Measurements from ENCODE around the gene CREBBP.

DNA sequence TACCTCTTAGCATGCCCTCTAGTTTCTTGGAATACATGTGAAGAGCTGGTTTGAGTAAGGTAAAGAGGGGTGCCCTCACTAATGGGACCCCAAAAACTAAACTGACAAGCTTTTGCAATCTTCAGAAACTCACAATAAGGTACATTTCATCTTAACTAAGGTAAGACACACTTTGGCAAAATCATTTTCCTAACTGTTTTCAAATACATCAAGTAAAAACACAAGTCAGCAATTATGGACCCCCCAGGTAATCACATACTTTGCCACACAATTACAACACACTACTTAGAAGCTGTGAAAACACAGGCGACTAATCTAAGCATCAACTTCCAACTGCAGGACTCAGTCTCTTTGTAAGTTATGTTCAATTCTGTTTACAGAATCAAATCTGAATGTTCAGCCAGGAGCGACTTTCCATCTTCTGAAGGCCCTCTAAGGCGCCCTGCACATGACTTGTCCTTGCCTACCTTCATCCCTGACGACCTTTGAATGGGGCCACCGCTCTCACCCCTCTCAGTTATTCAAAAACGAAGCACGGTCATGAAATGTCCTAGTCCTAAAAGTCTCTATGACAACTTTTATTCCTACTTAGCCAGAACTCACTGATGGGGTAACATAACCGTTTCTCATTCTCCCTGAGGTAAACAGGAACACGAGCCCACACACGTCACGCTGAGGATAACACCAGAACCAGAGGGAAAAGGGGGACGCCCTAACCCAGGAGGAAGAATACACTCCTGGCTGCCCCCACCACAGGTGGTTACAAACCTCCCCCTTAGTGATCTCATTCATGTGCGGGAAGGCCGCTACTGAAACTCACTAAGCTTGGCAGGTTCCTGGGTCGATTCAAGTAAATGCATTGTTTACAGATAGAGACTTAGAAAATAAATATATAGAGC lies 5.5 kb downstream of the CREBBP start:
- TF ChIP-seq, protein P1, sequence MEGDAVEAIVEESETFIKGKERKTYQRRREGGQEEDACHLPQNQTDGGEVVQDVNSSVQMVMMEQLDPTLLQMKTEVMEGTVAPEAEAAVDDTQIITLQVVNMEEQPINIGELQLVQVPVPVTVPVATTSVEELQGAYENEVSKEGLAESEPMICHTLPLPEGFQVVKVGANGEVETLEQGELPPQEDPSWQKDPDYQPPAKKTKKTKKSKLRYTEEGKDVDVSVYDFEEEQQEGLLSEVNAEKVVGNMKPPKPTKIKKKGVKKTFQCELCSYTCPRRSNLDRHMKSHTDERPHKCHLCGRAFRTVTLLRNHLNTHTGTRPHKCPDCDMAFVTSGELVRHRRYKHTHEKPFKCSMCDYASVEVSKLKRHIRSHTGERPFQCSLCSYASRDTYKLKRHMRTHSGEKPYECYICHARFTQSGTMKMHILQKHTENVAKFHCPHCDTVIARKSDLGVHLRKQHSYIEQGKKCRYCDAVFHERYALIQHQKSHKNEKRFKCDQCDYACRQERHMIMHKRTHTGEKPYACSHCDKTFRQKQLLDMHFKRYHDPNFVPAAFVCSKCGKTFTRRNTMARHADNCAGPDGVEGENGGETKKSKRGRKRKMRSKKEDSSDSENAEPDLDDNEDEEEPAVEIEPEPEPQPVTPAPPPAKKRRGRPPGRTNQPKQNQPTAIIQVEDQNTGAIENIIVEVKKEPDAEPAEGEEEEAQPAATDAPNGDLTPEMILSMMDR (IDR thresholded peaks at IDR 0.05; ENCODE audit: low read length), result no peak
- no peak for TF ChIP-seq EZH2 (IDR thresholded peaks at IDR 0.05; ENCODE audit: borderline replicate concordance, low read length)
